ENCODE data around the gene TRIO. TPM values are rescaled to one million over a fixed set of nuclear protein-coding genes. Genes with fewer than 3 reads are reported as not detected.

Gene TRIO
- total and polyA plus RNA-seq, 10 of the 15 experiments (the other 5 are each of a cell fraction or from before 2014, with no cell fraction given): 5.1 to 96.4 (median 44.6) TPM

DNA sequence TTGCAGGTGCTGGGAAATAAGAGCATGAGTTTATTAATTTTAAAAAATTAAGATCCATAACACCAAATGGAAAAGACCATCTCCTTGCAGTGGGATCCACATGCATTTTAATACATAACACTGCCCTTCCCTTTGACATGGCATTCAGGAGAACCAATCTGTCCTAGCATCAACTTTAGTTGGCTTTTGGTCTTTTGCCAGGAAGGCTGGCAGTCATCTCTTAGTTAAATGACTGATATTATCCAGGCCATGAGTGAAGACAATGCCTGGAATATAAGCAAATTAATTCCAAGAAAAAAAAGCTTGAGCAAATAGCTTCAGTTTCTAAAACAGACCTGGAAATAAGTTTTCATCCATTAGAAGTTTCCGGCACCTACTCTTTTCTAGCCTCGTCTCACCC lies 383.4 kb downstream of the TRIO start:
- Histone ChIP-seq H3K4me3 (no peak overlapping the region), H3K27ac (ENCODE audit: control insufficient read depth, insufficient read depth) (no peak overlapping the region), H4K20me1 (ENCODE audit: control insufficient read depth, insufficient read depth) (no peaks in the 10 kb centered on the region), H3K4me1 (ENCODE audit: control insufficient read depth, insufficient read depth, low read length) (no peaks in the 10 kb centered on the region; the same call in none of the 2 replicates), H2AFZ (ENCODE audit: control insufficient read depth, low read depth, low read length) (no peak overlapping the region), H3K36me3 (ENCODE audit: control insufficient read depth in 2 of 2, insufficient read depth in 2 of 2, low read length in 1 of 2) (no peaks in the 10 kb centered on the region), H3K27me3 (replicated peaks in 1 of 2; ENCODE audit: control insufficient read depth in 2 of 2, insufficient read depth in 2 of 2, low read length in 1 of 2) (no peaks in the 10 kb centered on the region), H3K4me2 (ENCODE audit: control insufficient read depth, insufficient read depth) (no peak overlapping the region), H3K9me3 (replicated peaks; ENCODE audit: control insufficient read depth, insufficient read depth, low read length) (no peaks in the 10 kb centered on the region), H3K79me2 (ENCODE audit: control insufficient read depth, insufficient read depth, low read length) (no peaks in the 10 kb centered on the region), H3K9ac (ENCODE audit: control insufficient read depth, insufficient read depth, low read length) (no peak overlapping the region)
- in situ Hi-C loops (cut with MboI): no loop called here
- BruUV-seq (replicated peaks): no TSS peak
- ATAC-seq: no peak
- ChIA-PET RAD21 (ENCODE audit: unreplicated experiment) (no interaction called here), POLR2A (no interaction called here), CTCF (no interaction called here), SMC1A (ENCODE audit: uncharacterized antibody, unreplicated experiment) (no interaction called here)
- DNase-seq (ENCODE audit: low read depth, low spot score): no peak
- WGBS (ENCODE audit: insufficient coverage, insufficient replicate concordance, low lambda C conversion rate, missing lambda C conversion rate): 68% methylated on average over 2 of the region's 2 CpGs
- intact Hi-C loops (cut with micrococcal nuclease; ENCODE audit: unreplicated experiment): no loop called here
- TF ChIP-seq TCF12 (IDR thresholded peaks at IDR 0.05; ENCODE audit: low read depth, low read length) (no peak), SMAD1 (IDR thresholded peaks at IDR 0.05; ENCODE audit: low read depth, partially characterized antibody) (no peak), NFYB (IDR thresholded peaks at IDR 0.05; ENCODE audit: insufficient read depth, low read depth, low read length) (no peak)
- TF ChIP-seq, protein P1, sequence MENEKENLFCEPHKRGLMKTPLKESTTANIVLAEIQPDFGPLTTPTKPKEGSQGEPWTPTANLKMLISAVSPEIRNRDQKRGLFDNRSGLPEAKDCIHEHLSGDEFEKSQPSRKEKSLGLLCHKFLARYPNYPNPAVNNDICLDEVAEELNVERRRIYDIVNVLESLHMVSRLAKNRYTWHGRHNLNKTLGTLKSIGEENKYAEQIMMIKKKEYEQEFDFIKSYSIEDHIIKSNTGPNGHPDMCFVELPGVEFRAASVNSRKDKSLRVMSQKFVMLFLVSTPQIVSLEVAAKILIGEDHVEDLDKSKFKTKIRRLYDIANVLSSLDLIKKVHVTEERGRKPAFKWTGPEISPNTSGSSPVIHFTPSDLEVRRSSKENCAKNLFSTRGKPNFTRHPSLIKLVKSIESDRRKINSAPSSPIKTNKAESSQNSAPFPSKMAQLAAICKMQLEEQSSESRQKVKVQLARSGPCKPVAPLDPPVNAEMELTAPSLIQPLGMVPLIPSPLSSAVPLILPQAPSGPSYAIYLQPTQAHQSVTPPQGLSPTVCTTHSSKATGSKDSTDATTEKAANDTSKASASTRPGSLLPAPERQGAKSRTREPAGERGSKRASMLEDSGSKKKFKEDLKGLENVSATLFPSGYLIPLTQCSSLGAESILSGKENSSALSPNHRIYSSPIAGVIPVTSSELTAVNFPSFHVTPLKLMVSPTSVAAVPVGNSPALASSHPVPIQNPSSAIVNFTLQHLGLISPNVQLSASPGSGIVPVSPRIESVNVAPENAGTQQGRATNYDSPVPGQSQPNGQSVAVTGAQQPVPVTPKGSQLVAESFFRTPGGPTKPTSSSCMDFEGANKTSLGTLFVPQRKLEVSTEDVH (IDR thresholded peaks at IDR 0.05; ENCODE audit: low read depth, partially characterized antibody): no peak
- TF ChIP-seq, protein P2, sequence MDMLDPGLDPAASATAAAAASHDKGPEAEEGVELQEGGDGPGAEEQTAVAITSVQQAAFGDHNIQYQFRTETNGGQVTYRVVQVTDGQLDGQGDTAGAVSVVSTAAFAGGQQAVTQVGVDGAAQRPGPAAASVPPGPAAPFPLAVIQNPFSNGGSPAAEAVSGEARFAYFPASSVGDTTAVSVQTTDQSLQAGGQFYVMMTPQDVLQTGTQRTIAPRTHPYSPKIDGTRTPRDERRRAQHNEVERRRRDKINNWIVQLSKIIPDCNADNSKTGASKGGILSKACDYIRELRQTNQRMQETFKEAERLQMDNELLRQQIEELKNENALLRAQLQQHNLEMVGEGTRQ (IDR thresholded peaks at IDR 0.05; ENCODE audit: borderline replicate concordance, low read depth, low read length): no peak
- no peak for FAIRE-seq
